ENCODE measurements around the gene TNPO3. TPM values are rescaled to one million over a fixed set of nuclear protein-coding genes. Genes with fewer than 3 reads are reported as not detected.

Gene TNPO3
- polyA plus RNA-seq, 1 of the 3 experiments (the other 2 are of a cell fraction) = 27.8 TPM

- Histone ChIP-seq H3K27me3 (ENCODE audit: insufficient read depth) (no peaks in the 10 kb centered on the region), H3K9me2 (no peaks in the 10 kb centered on the region), H4K20me1 (ENCODE audit: insufficient read depth) (peaks cover 20% of the 10 kb centered on the region), H3K4me3 (ENCODE audit: low read depth in 2 of 2, low read length in 1 of 2) (no peak overlapping the region), H3F3A (replicated peaks; ENCODE audit: insufficient read depth) (peaks cover 3% of the 10 kb centered on the region), H3K9ac (no peak overlapping the region), H3K36me3 (replicated peaks in 1 of 2; ENCODE audit: control insufficient read depth in 1 of 2, insufficient read depth in 2 of 2, low read length in 1 of 2) (peaks cover 46 to 72% of the 10 kb centered on the region in 2 experiments), H3K9me3 (no peaks in the 10 kb centered on the region), H3K4me1 (ENCODE audit: control insufficient read depth in 1 of 2, insufficient read depth in 2 of 2, low read depth in 1 of 2, low read length in 1 of 2) (no peaks in the 10 kb centered on the region), H3K27ac (ENCODE audit: low read depth in 2 of 2, low read length in 1 of 2) (no peak overlapping the region), H3K79me2 (ENCODE audit: insufficient read depth) (peaks cover 79% of the 10 kb centered on the region), H3K4me2 (no peak overlapping the region), H2AFZ (ENCODE audit: low read depth) (no peak overlapping the region)
- ChIA-PET POLR2A (no interaction called here), CTCF (interaction anchor here (0.8 kb wide), 2 partner anchors 11 to 77 kb away, joined by 3 read pairs; no protein-coding TSS in a partner anchor)
- DNase-seq = no peak
- TF ChIP-seq NFIC (IDR thresholded peaks at IDR 0.05; ENCODE audit: borderline replicate concordance) = no peak
- TF ChIP-seq SIN3A (IDR thresholded peaks at IDR 0.05; ENCODE audit: borderline replicate concordance, low read depth, low read length) = no peak
- no peak for TF ChIP-seq IRF3 (IDR thresholded peaks at IDR 0.05; ENCODE audit: low read depth, low read length)
- TF ChIP-seq RXRA (IDR thresholded peaks at IDR 0.05; ENCODE audit: borderline replicate concordance, low read depth) = no peak
- WGBS (ENCODE audit: low lambda C conversion rate) = 96% methylated on average over 6 of the region's 6 CpGs
These were observed 40.3 kb downstream of the TNPO3 start for GRCh38 chr7:129014501-129015101.

GRCh38 chr7:129013048-129013724 is 41.7 kb downstream of the TNPO3 start:
- Histone ChIP-seq H4K20me1 (ENCODE audit: insufficient read depth) (0 out of 2 replicates have a peak, but pooled peaks cover 15% of the 10 kb centered on the region), H3K27me3 (ENCODE audit: insufficient read depth) (no peaks in the 10 kb centered on the region), H3K4me2 (no peak overlapping the region), H2AFZ (ENCODE audit: low read depth) (no peak overlapping the region), H3K79me2 (ENCODE audit: insufficient read depth) (peaks cover 74% of the 10 kb centered on the region), H3K4me1 (ENCODE audit: control insufficient read depth in 1 of 2, insufficient read depth in 2 of 2, low read depth in 1 of 2, low read length in 1 of 2) (no peaks in the 10 kb centered on the region), H3K36me3 (replicated peaks in 1 of 2; ENCODE audit: control insufficient read depth in 1 of 2, insufficient read depth in 2 of 2, low read length in 1 of 2) (peaks cover 49 to 83% of the 10 kb centered on the region in 2 experiments), H3K9me2 (no peaks in the 10 kb centered on the region), H3F3A (replicated peaks; ENCODE audit: insufficient read depth) (peaks cover 3% of the 10 kb centered on the region), H3K27ac (ENCODE audit: low read depth in 2 of 2, low read length in 1 of 2) (no peak overlapping the region), H3K4me3 (ENCODE audit: low read depth in 2 of 2, low read length in 1 of 2) (no peak overlapping the region), H3K9ac (no peak overlapping the region), H3K9me3 (no peaks in the 10 kb centered on the region)
- DNase-seq = no peak
- ChIA-PET CTCF (interaction anchor here (1.0 to 1.6 kb wide), 2 partner anchors 60 to 130 kb away, joined by 3 to 5 read pairs; no protein-coding TSS in a partner anchor), POLR2A (no interaction called here)
- no peak for TF ChIP-seq MEF2A (IDR thresholded peaks at IDR 0.05; ENCODE audit: borderline replicate concordance, low read depth)
- TF ChIP-seq PBX3 (IDR thresholded peaks at IDR 0.05) = no peak
- no peak for TF ChIP-seq TCF12 (IDR thresholded peaks at IDR 0.05)
- TF ChIP-seq MAX (IDR thresholded peaks at IDR 0.05; ENCODE audit: low read depth) = no peak
- no peak for TF ChIP-seq POLR2AphosphoS5 (IDR thresholded peaks at IDR 0.05; ENCODE audit: low read depth, low read length)
- TF ChIP-seq USF1 (IDR thresholded peaks at IDR 0.05; ENCODE audit: borderline replicate concordance, low read depth) = no peak
- no peak for TF ChIP-seq SIN3A (IDR thresholded peaks at IDR 0.05; ENCODE audit: borderline replicate concordance, low read depth, low read length)
- TF ChIP-seq FOSL2 (IDR thresholded peaks at IDR 0.05; ENCODE audit: borderline replicate concordance, low read depth) = no peak
- no peak for TF ChIP-seq NRF1 (IDR thresholded peaks at IDR 0.05; ENCODE audit: low read depth, low read length)
- TF ChIP-seq EP300 (IDR thresholded peaks at IDR 0.05; ENCODE audit: borderline replicate concordance in 1 of 2, low read depth in 1 of 2, low read length in 1 of 2) = no peak
- no peak for TF ChIP-seq FOXJ3 (CRISPR knock-in tag; IDR thresholded peaks at IDR 0.05)
- TF ChIP-seq ELF1 (IDR thresholded peaks at IDR 0.05) = no peak
- TF ChIP-seq ZBTB33 (IDR thresholded peaks at IDR 0.05; ENCODE audit: borderline replicate concordance, low read depth) = no peak
- no peak for TF ChIP-seq USF2 (IDR thresholded peaks at IDR 0.05; ENCODE audit: borderline replicate concordance, low read depth, low read length)
- no peak for TF ChIP-seq NFIC (IDR thresholded peaks at IDR 0.05; ENCODE audit: borderline replicate concordance)
- WGBS (ENCODE audit: low lambda C conversion rate) = 96% methylated on average over 4 of the region's 4 CpGs

All from SK-N-SH (cell line).